NK-92 (cell line): Measurements from ENCODE around the gene ZBTB11.
"Not testable (repeated sequence)": the region's sequence is repeated elsewhere in the genome, so short reads cannot be mapped to it uniquely, and the experiment has no call there.

Experiments used
- DNase-seq: peaks from one replicate; lab custom pipeline; 2025; ENCODE audit not compliant: unreplicated experiment; lab: John Stamatoyannopoulos, UW

Gene ZBTB11

GRCh38 chr3:101646726-101647125 lies 30.2 kb downstream of the ZBTB11 start:
- DNase-seq, result no peak

GRCh38 chr3:101643861-101644613 lies 32.9 kb downstream of the ZBTB11 start:
- DNase-seq, result no peak

DNA sequence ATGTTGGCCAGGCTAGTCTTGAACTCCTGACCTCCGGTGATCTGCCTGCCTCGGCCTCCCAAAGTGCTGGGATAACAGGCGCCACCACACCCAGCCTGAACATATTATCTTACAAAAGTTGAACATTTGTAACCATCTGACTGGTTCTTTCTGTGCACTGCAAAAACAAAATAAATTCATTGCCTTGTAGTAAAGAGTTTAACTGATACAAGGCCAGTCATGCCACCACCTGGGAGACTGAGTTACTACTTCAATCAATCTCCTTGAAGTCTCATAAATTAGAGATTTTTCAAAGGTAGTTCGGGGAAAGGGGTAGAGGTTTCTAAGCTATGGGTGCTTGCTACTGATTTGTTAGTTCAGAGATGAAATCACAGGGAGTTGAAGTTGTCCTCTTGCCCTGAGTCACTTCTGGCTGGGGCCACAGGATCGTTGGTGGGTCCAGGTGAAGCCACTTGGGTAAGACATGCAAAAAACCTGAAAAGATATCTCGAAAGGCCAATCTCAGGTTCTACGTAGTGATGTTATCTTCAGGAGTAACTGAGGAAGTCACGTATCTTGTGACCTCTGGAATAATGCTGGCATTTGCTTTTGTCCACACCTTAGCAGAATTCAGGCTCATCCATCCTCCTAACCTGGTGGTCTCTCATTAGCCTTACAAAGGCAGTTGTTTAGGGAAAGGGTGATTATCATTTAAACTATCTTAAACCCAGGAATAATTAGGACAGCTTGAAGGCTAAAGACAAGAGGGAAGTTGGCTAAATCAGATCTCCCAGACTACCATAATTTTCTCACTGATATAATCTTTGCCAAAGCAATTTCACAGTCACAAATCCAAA lies 33.7 kb downstream of the ZBTB11 start:
- DNase-seq, result no peak

GRCh38 chr3:101642441-101642840 lies 34.5 kb downstream of the ZBTB11 start:
- DNase-seq, result no peak

DNA sequence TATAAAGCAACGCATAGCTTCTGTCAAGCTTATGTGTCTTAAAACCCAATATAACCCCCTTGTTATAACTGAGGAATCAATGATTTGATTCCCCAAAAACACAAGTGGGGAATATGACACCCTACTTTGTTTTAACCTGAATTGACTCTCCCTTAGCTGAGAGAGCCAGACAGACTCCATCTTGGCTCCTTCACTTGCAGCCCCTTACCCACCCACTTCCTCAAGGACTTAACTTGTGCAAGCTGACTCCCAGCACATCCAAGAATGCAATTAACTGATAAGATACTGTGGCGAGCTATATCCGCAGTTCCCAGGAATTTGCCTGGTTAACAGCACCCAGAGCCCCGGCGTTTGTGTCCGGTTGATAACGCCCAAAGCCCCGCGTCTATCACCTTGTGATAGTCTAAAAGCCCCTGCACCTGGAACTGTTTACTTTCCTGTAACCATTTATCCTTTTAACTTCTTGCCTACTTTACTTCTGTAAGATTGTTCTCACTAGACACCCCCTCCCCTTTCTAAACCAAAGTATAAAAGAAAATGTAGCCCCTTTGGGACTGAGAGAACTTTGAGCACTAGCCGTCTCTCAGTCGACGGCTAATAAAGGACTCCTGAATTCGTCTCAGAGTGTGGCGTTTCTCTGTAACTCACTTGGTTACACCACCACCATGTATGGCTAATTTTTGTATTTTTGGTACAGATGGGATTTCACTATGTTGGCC lies 35.4 kb downstream of the ZBTB11 start:
- not testable (repeated sequence) for DNase-seq

- no peak for DNase-seq
Measured at GRCh38 chr3:101640256-101640655, 36.7 kb downstream of the ZBTB11 start.

GRCh38 chr3:101639280-101639963 lies 37.5 kb downstream of the ZBTB11 start:
- DNase-seq, result no peak

DNA sequence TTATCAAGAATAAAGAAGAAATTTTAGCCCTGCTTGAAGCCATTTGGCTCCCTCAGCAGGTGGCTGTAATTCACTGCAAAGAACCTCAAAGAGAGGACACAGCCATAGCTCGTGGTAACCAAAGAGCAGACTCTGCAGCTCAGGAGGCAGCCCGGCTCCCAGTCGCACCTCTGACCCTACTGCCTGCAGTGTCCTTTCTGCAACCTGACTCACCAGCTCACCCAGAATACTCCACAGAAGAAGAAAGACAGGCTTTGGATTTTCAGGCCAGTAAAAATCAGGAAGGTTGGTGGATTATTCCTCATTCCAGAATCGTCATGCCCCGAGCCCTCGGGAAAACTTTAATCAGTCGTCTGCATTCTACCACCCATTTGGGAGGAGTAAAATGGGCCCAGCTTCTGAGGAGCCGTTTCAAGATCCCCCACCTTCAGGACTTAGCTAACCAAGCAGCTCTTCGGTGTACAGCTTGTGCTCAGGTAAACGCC lies 38.6 kb downstream of the ZBTB11 start:
- no peak for DNase-seq

- DNase-seq, result no peak
Measured at GRCh38 chr3:101637451-101637850, 39.5 kb downstream of the ZBTB11 start.

GRCh38 chr3:101635954-101636798 lies 40.8 kb downstream of the ZBTB11 start:
- DNase-seq, result no peak

DNA sequence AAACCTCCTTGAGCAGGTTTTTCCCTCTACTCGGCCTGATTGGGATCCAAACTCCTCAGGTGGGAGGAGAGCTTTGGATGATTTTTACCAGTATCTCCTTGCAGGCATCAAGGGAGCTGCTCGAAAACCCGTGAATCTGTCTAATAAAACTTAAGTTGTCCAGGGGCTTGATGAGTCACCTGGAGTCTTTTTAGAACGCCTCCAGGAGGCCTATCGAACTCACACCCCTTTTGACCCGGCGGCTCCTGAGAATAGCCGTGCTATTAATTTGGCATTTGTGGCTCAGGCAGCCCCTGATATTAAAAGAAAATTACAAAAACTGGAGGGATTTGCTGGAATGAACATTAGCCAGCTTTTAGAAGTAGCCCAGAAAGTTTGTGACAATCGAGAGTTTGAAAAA lies 41.6 kb downstream of the ZBTB11 start:
- no peak for DNase-seq

GRCh38 chr3:101634591-101635196 lies 42.2 kb downstream of the ZBTB11 start:
- DNase-seq, result no peak

DNA sequence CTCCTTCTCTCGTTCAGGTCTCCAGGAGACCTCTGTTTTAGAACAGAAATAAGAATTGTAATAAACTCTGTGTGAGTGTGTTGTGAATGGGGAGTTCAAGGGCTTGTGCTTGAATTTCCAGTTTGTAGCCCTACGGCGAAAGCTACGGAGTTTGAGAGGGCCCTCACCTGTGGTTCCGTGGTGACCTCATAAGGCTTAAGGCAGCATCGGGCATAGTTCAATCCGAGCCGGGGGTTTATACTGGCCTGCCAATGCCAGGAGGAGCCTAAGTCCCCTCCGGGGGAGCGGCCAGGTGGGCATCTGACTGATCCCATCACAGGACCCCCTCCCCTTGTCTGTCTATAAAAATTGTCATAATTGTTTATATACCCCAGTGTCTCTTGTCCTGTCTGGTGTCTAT lies 43.7 kb downstream of the ZBTB11 start:
- DNase-seq, result no peak

GRCh38 chr3:101632586-101632985 lies 44.3 kb downstream of the ZBTB11 start:
- no peak for DNase-seq

DNA sequence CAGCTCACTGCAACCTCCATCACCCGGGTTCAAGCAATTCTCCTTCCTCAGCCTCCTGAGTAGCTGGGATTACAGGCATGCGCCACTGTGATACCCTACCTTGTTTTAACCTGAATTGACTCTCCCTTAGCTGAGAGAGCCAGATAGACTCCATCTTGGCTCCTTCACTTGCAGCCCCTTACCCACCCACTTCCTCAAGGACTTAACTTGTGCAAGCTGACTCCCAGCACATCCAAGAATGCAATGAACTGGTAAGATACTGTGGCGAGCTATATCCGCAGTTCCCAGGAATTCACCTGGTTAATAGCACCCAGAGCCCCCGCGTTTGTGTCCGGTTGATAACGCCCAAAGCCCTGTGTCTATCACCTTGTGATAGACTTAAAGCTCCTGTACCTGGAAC lies 45.0 kb downstream of the ZBTB11 start:
- DNase-seq, result not testable (repeated sequence)

- DNase-seq, result no peak
Measured at GRCh38 chr3:101631098-101631796, 45.7 kb downstream of the ZBTB11 start.

GRCh38 chr3:101629219-101629618 lies 47.7 kb downstream of the ZBTB11 start:
- DNase-seq, result no peak

GRCh38 chr3:101625879-101626278 lies 51.1 kb downstream of the ZBTB11 start:
- DNase-seq, result no peak

DNA sequence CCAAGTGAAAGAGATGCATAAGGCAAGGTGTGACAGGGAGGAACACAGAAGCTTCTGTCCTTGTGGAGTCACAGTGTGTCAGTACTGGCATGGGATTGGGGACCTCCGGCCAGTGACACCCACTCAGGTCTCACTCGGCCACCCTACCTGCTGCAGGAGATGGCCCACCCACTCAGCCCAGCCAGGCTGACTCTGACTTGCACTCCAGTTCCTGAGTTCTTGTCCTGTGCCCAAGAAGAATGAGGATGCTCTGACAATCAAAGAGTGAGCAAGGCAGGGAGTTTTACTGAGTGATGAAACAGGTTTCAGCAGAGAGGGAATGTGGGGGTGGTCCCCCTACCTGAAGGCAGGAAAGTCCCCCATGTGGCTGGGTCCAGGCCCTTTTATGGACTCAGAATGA lies 52.1 kb downstream of the ZBTB11 start:
- DNase-seq, result no peak
